GM12873 (cell line): Measurements from ENCODE around the gene UHRF2.

Source experiments
- CTCF ChIP-seq: IDR thresholded peaks from 2 replicates; pipeline ENCODE4 v1.5.1; 2012; ENCODE audit warnings: low read depth, mild to moderate bottlenecking, moderate library complexity, low read length, control low read depth; ENCODE audit not compliant: insufficient read depth; ENCODE audit errors: missing control alignments

Gene UHRF2

GRCh38 chr9:6415266-6415665 lies 2.3 kb downstream of the UHRF2 start:
- TF ChIP-seq CTCF: no peak

- no peak for TF ChIP-seq CTCF
Measured at GRCh38 chr9:6417186-6417585, 4.2 kb downstream of the UHRF2 start.

- TF ChIP-seq CTCF: no peak
Measured at GRCh38 chr9:6418764-6419163, 5.8 kb downstream of the UHRF2 start.

- TF ChIP-seq CTCF: no peak
Measured at GRCh38 chr9:6424940-6425339, 11.9 kb downstream of the UHRF2 start.

- no peak for TF ChIP-seq CTCF
Measured at GRCh38 chr9:6426117-6426516, 13.1 kb downstream of the UHRF2 start.

- TF ChIP-seq CTCF: no peak
Measured at GRCh38 chr9:6428940-6429889, 16.2 kb downstream of the UHRF2 start.

- TF ChIP-seq CTCF: no peak
Measured at GRCh38 chr9:6431038-6431437, 18.0 kb downstream of the UHRF2 start.
